Measurements from ENCODE around the gene PKP2.

GRCh38 chr12:32828120-32828519 is 68.5 kb downstream of the PKP2 start:
- TF ChIP-seq CTCF (IDR thresholded peaks at IDR 0.05) (no peak), POLR2AphosphoS5 (IDR thresholded peaks at IDR 0.05) (no peak)
